CD4-positive, alpha-beta T cell (primary cell): ENCODE measurements around the gene DUSP23. TPM values are rescaled to one million over a fixed set of nuclear protein-coding genes. Genes with fewer than 3 reads are reported as not detected.

Experiments
- ATAC-seq: fragments of 200-7000 bp; cut with Tn5 transposase; one replicate; pipeline ENCODE4 v1.10.0; 2022; ENCODE audit warnings: mild to moderate bottlenecking; ENCODE audit not compliant: poor library complexity
- CTCF ChIA-PET: fragments of 350-600 bp; sonication (Branson Sonifier 250); formaldehyde crosslinking; loops from one replicate; lab custom pipeline; 2021; ENCODE audit warnings: antibody characterized with exemption, inconsistent platforms; lab: Charles Lee
- POLR2A ChIA-PET: fragments of 350-600 bp; sonication (Branson Sonifier 250); formaldehyde crosslinking; loops from one replicate; lab custom pipeline; 2021; ENCODE audit warnings: antibody characterized with exemption, inconsistent platforms; lab: Charles Lee
- DNase-seq, 14 experiments: peaks; one replicate each; pipeline ENCODE4 v3.0.0-alpha.2; 2013 to 2020; ENCODE audit warnings: mixed read lengths in 2 of 14
- H3K27ac ChIP-seq, 2 donors: one replicate each; pipeline versions ENCODE4 v1.5.1 to v1.7.0; 2013; ENCODE audit warnings: low read length in 2 of 2, low read depth in 1 of 2, mild to moderate bottlenecking in 1 of 2
- H3K27me3 ChIP-seq, 2 experiments: 1 replicate in 1 of 2; 2 replicates in 1 of 2; pipeline versions ENCODE4 v1.6.1 to v1.7.0; 2013; ENCODE audit warnings: low read length in 2 of 2, control low read depth in 1 of 2, mild to moderate bottlenecking in 1 of 2, moderate library complexity in 1 of 2; ENCODE audit not compliant: insufficient read depth in 2 of 2, control insufficient read depth in 1 of 2
- H3K36me3 ChIP-seq: one replicate; pipeline ENCODE4 v1.6.1; 2013; ENCODE audit warnings: low read length, control low read depth; ENCODE audit not compliant: insufficient read depth
- H3K4me1 ChIP-seq: one replicate; pipeline ENCODE4 v1.6.1; 2013; ENCODE audit warnings: low read length, control low read depth; ENCODE audit not compliant: insufficient read depth
- H3K4me3 ChIP-seq: one replicate; pipeline ENCODE4 v1.5.1; 2013; ENCODE audit warnings: mild to moderate bottlenecking, low read length, moderate library complexity
- H3K9me3 ChIP-seq, 2 experiments: 1 replicate in 1 of 2; 2 replicates in 1 of 2; pipeline versions ENCODE4 v1.6.1 to v1.7.0; 2013; ENCODE audit warnings: low read length in 2 of 2, mild to moderate bottlenecking in 2 of 2, control low read depth in 1 of 2, moderate library complexity in 1 of 2; ENCODE audit not compliant: control insufficient read depth in 1 of 2, insufficient read depth in 1 of 2
- H3K27ac Mint-ChIP-seq: one replicate; pipeline ENCODE4 v1.8.0; 2020; ENCODE audit warnings: mixed read lengths
- H3K27me3 Mint-ChIP-seq: one replicate; pipeline ENCODE4 v1.8.0; 2021; ENCODE audit warnings: mixed read lengths
- H3K36me3 Mint-ChIP-seq: one replicate; pipeline ENCODE4 v1.8.0; 2021; ENCODE audit warnings: low read depth, mixed read lengths
- H3K4me1 Mint-ChIP-seq: one replicate; pipeline ENCODE4 v1.8.0; 2021; ENCODE audit warnings: low read depth, mixed read lengths
- H3K4me3 Mint-ChIP-seq: one replicate; pipeline ENCODE4 v1.8.0; 2020; ENCODE audit warnings: mild to moderate bottlenecking, mixed read lengths
- H3K9me3 Mint-ChIP-seq: one replicate; pipeline ENCODE4 v1.8.0; 2020; ENCODE audit warnings: mixed read lengths
- CTCF ChIP-seq: fragments of 200-600 bp; IDR thresholded peaks from one replicate; pipeline ENCODE4 v1.8.0; 2022; ENCODE audit warnings: antibody characterized with exemption, mild to moderate bottlenecking
- intact Hi-C, 2 experiments: fragments of 100-400 bp; cut with DNase I in 1 of 2; cut with micrococcal nuclease in 1 of 2; formaldehyde crosslinking; loops; one replicate each; pipeline versions ENCODE4 v1.15.1 to v1.9.0; 2023 to 2025; cut with DNase I, micrococcal nuclease
- total RNA-seq, 174 experiments: library from RNA in 2 of 174; stranded (reverse) in 2 of 174; gene quantifications; one replicate each; pipeline ENCODE4 v1.2.3 and lab custom pipeline; 2021 to 2026

DUSP23 gene
- total RNA-seq, 2 experiments from 2014 or later = 3.9 to 6.0 TPM

GRCh38 chr1:159778266-159778665, 2.5 kb upstream of the DUSP23 start:
- no peaks in the 10 kb centered on the region for H3K36me3 Mint-ChIP-seq
- DNase-seq (no peak), ATAC-seq (no peak)
- H3K4me3 Mint-ChIP-seq = no peak overlapping the region
- no peak overlapping the region for H3K27ac Mint-ChIP-seq
- H3K27ac ChIP-seq = no peak overlapping the region
- H3K27me3 Mint-ChIP-seq = no peaks in the 10 kb centered on the region
- intact Hi-C loops = loop anchor here in 1 of 2 experiments (2.0 to 10.0 kb wide), 3 partner anchors 75 to 1627 kb away; partner anchors contain the start of gene IGSF9
- no peaks in the 10 kb centered on the region for H3K9me3 ChIP-seq
- no peaks in the 10 kb centered on the region for H3K27me3 ChIP-seq
- POLR2A ChIA-PET = no interaction called here
- H3K9me3 Mint-ChIP-seq = no peaks in the 10 kb centered on the region
- H3K4me1 Mint-ChIP-seq = peaks cover 24% of the 10 kb centered on the region
- no peak for TF ChIP-seq CTCF
- no peaks in the 10 kb centered on the region for H3K36me3 ChIP-seq
- CTCF ChIA-PET = interaction anchor here (1.7 kb wide), 1 partner anchor 12 kb away, joined by 7 read pairs; no protein-coding TSS in a partner anchor
- H3K4me1 ChIP-seq = peaks cover 20% of the 10 kb centered on the region
- H3K4me3 ChIP-seq = no peak overlapping the region

GRCh38 chr1:159779403-159779851, 1.3 kb upstream of the DUSP23 start:
- Histone ChIP-seq H3K27ac (no peak overlapping the region), H3K27me3 (no peaks in the 10 kb centered on the region), H3K4me1 (peaks cover 20% of the 10 kb centered on the region), H3K9me3 (no peaks in the 10 kb centered on the region), H3K4me3 (no peak overlapping the region), H3K36me3 (no peaks in the 10 kb centered on the region)
- DNase-seq (no peak), ATAC-seq (no peak)
- POLR2A ChIA-PET = no interaction called here
- Mint-ChIP-seq H3K4me1 (peaks cover 24% of the 10 kb centered on the region), H3K9me3 (no peaks in the 10 kb centered on the region), H3K36me3 (no peaks in the 10 kb centered on the region), H3K27me3 (no peaks in the 10 kb centered on the region), H3K27ac (peak overlapping the region; percentile 73), H3K4me3 (peak overlapping the region; percentile 92)
- no peak for TF ChIP-seq CTCF
- CTCF ChIA-PET = no interaction called here
- intact Hi-C loops = loop anchor here in 1 of 2 experiments (2.0 to 10.0 kb wide), 3 partner anchors 73 to 1625 kb away; partner anchors contain the start of gene IGSF9

- Histone ChIP-seq H3K36me3 (no peaks in the 10 kb centered on the region), H3K4me1 (peaks cover 20% of the 10 kb centered on the region), H3K9me3 (no peaks in the 10 kb centered on the region), H3K4me3 (no peak overlapping the region), H3K27me3 (no peaks in the 10 kb centered on the region), H3K27ac (no peak overlapping the region)
- intact Hi-C loops = loop anchor here in 1 of 2 experiments (2.0 to 5.0 kb wide), 3 partner anchors 15 to 315 kb away; partner anchors contain the start of genes IGSF8 and TAGLN2
- no peaks in the 10 kb centered on the region for H3K36me3 Mint-ChIP-seq
- H3K27ac Mint-ChIP-seq = no peak overlapping the region
- TF ChIP-seq CTCF = no peak
- H3K9me3 Mint-ChIP-seq = no peaks in the 10 kb centered on the region
- H3K27me3 Mint-ChIP-seq = no peaks in the 10 kb centered on the region
- POLR2A ChIA-PET = interaction anchor here (1.9 to 3.0 kb wide), 2 partner anchors 141 to 249 kb away, joined by 7 to 13 read pairs; partner anchors contain the start of gene PIGM
- CTCF ChIA-PET = interaction anchor here (2.0 kb wide), 1 partner anchor 8 kb away, joined by 13 read pairs; no protein-coding TSS in a partner anchor
- peaks cover 24% of the 10 kb centered on the region for H3K4me1 Mint-ChIP-seq
- DNase-seq (peak in 1 of 14 experiments; percentile 25), ATAC-seq (no peak)
- H3K4me3 Mint-ChIP-seq = peak overlapping the region; percentile 86
Measured at GRCh38 chr1:159781992-159782391, 1.2 kb downstream of the DUSP23 start.
